NCI-H2029 (cell line): ENCODE measurements around the gene CCDC78.
"Not testable (repeated sequence)": the region's sequence is repeated elsewhere in the genome, so short reads cannot be mapped to it uniquely, and the experiment has no call there.

Source experiments
- DNase-seq: peaks from one replicate; lab custom pipeline; 2025; lab: John Stamatoyannopoulos, UW

Gene CCDC78

DNA sequence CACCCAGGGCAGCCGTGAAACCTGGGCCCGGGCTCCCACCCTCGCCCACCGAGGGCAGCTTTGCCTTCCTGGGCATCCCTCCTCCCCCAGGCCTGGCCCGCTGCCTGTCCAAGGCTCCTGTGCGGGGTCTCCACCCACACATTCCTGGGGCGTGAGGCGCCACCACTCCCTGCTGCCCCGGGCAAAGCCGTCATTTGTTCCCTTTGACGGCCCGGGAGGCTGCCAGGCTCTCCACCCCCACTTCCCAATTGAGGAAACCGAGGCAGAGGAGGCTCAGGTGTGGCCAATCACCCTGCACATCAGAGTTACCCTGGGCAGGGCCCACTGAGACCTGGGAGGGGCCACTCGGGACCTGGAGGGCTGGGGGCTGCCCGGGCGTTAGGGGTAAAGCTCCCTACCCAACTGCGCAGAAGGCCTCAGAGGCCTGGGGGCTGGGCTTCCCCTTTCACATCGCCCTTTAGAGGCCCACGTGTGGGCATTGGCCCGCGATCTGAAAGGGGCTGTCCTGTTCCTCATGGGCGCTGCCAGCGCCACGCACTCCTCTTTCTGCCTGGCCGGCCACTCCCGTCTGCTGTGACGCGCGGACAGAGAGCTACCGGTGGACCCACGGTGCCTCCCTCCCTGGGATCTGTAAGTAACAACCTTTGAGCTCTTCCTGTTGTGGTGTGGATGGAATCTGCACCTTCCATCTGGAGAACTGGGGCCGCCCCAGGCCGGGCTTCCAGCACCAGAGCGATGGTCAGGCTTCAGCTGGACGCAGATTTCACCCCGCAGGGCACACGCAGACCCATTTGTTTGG is 34.5 kb upstream of the CCDC78 start, which contains the start of gene MSLN:
MSLN (plus strand) TSS at position 190 of the 799 bp plus-strand sequence. CDS start 1,947 bp downstream, outside the sequence.
- no peak for DNase-seq

DNA sequence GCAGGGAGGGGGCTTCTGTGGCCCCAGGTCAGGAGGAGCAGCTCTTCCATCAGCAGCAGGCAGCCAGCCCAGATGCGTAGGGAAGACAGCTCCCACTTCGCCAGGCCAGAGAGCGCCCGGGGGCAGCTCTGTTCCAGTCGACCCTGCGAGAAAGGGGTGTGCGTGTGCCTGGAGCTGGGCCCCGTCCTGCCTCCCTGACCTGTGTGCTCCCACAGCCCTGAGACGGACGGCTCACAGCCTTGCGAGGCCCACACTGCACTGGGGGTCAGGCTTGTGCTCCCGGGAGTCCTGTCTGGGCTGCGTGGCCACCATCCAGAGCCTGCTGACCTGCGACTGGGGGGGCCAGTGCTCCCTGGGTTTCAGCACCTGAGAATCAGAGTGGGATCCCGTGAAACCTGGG is 33.8 kb upstream of the CCDC78 start:
- no peak for DNase-seq

DNA sequence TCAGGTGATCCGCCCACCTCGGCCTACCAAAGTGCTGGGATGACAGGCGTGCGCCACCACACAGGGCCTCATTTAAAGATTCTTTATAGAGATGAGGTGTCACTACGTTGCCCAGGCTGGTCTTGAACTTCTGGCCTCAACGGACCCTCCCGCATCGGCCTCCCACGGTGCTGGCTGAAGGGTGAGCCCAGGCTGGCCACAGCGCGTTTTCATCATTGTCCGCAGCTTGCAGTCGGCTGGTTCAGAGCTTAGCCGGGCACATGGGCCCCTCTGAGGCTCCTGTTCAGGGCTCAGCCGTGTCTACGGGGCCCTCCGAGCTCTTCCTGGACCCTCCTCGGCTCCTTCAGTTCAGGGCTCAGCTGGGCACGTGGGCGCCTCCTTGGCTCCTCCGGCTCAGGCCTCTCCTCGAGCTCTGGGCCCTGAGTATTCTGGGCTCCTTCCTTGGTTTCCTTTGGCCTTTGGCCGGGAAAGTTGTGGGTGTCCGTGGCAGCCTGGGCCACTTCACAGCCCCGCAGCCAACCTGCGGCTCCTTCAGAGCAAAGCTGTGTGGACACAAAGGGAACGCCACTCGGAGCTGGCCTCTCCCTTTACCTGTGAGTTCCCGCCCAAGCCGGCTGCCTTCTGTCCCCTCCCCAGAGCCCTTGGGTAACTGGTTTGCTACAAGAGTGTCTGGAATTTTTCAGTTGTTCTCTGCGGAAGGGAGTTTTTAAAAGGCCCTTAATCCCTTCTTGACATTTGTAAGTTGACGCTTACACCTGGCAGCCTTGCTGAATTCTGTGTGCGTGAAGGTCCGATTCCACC is 33.1 kb upstream of the CCDC78 start:
- no peak for DNase-seq

DNA sequence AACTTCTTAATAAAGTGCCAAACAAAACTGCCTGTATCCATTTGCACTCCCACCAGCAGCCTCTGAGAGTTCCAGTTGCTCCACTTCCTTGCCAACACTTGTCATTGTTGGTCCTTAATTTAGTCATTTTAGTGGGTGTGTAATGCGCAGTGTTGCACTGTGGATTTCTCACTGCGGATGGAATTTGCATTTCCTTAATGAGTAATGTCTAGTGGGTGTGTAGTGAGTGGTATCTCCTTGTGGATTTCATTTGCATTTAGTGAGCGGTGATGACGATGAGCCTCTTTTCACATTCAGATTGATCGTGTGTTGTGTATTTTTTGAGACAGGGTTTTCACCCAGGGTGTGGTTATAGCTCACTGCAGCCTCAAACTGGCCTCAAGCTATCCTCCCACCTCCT is 30.2 kb upstream of the CCDC78 start:
- DNase-seq = no peak

DNA sequence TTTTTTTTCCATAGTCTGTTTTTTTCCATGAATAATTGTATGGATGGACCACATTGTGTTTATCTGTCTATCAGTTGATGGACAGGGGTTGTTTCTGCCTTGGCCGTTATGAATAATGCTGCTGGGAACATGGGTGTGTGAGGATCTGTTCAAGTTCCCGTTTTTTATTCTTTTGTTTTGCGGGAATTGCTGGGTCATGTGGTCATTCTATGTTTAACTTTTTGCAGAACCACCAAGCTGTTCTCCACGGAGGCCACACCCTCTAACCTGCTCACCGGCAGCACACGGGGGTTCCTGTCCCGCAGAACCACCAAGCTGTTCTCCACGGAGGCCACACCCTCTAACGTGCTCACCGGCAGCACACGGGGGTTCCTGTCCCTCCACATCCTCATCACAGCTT is 28.4 kb upstream of the CCDC78 start:
- DNase-seq = no peak

DNA sequence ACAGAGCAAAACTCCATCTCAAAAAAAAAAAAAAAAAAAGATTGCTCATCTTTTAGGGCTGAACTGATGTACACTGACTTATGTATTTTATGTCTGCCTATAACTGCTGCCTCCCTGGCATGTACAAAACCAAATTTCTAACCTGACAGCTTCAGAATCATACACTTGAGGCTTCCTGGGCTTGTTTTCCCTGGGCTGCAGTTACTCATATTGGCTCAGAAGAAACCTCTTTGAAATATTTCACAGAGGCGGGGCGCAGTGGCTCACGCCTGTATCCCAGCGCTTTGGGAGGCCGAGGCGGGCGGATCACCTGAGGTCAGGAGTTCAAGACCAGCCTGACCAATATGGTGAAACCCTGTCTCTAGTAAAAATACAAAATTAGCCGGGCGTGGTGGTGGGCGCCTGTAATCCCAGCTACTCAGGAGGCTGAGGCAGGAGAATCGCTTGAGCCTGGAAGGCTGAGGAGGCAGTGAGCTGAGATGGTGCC is 27.9 kb upstream of the CCDC78 start:
- not testable (repeated sequence) for DNase-seq

DNA sequence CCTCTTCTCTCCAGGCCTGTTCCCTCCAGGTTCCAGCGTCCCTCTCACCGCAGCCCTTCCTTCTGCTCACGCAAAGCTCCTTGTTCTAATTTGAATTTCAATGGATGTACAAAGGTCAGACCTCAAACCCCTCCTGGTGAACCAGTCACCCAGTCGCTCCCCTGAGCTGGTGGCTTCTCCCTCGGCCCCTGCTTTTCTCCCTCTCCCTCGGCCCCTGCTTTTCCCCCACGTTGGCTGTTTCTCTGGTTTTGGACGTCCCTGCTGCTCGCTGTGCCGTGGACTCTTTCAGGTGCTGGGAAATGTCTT is 25.7 kb upstream of the CCDC78 start:
- DNase-seq = no peak

DNA sequence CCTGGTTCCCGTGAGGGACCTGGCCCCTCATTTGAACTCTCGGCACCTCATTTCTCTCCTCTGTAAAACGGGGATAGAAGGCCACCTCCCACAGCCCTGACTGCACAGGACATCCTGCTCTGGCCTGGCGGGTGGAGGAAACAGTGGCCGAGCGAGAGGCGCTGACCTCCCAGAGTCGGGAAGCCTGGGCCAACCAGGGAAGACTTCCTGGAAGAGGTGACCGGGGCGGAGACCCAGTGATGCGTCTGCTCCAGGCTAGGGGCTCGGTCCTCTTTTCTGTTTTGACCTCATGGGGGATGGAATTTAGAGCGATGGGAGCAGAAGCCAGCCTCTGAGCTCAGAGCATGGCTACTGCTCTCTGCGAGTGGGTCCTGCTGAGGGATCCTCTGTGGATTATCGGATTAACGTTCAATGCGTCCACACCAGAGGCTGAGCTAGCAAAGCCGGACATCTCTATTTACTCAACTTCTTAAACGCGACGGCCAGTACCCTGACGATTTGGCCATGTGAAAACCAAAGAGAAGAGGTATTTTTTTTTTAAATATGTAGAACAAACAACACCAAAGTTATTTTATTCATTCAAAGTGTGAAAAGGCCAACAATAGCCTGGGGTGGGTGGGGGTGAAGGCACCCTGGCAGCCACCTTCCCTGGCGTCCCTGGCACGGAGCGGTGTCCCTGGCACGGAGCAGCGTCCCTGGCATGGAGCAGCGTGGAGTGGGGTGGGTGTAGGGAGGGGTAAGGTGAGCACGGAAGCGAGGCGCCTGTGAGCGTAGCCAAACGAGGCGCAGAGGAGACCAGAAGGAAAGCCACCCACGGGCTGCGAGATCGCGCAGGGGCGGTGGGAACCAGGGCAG is 25.1 kb upstream of the CCDC78 start:
- DNase-seq = no peak

DNA sequence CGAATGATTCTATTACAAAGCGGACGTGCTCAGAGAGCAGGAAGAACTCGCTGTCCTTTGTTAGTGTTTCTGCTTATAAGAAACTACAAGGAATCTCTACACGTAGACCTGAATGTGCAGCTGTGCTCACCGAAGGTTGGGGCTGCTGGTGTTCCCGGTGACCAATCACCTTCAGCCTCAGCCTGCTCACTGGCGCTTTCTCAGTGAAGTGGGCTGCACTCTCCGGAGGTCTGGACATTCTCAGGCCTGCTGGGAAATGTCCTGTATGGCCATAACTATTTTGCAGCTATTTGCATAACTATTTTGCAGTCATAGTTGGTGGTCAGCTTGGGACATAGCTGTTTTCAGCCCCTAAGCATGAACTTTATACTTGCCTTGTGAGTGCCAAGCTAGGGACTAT is 24.2 kb upstream of the CCDC78 start:
- no peak for DNase-seq

DNA sequence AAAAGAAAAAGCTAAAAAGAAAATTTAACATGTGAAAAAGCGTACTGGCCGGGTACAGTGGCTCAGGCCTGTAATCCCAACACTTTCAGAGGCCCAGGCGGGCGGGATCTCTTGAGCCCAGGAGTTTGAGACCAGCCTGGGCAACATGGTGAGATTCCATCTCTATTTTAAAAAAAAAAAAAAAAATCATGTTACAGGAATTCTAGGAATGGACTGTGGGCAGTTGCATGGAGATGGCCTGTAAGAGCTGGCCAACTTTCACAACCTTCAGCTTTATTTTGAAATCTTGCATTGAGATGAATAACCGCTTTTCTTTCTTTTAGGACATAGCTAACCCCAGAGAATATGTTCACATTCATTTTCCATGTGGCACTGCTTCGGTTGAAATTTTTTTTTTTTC is 22.8 kb upstream of the CCDC78 start:
- no peak for DNase-seq

DNA sequence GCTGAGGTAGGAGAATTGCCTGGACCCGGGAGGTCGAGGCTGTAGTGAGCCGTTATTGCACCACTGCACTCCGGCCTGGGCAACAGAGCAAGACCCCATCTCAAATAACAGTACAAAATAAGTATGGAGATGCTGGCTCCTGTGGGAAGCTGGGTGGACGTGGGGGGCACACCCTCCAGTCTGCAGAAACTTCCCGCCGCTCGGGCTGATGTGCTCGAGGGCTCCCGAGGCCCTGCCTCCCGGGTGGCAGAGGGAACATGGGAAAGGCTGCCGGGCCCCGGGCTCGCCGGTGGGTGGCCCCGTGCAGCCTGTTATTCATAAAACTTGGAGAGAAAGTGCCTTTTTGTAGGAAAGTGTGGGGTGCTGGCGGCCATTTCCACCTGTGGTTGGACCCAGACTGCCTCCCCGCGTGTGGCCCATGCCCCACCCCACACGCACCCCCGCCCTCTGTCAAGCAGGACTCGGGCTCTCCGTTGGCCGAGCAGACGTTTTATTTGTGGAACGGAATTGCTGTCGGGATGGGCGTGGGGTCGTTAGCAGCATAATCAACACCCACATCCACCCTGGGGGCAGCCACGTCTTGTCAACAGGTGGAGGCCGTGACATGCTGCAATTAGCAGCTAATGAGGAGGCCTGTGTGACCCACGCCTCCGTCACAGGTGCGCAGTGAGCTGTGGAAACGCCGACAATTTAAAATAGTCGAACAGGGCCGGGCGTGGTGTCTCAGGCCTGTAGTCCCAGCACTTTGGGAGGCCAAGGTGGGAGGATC is 21.9 kb upstream of the CCDC78 start:
- no peak for DNase-seq

DNA sequence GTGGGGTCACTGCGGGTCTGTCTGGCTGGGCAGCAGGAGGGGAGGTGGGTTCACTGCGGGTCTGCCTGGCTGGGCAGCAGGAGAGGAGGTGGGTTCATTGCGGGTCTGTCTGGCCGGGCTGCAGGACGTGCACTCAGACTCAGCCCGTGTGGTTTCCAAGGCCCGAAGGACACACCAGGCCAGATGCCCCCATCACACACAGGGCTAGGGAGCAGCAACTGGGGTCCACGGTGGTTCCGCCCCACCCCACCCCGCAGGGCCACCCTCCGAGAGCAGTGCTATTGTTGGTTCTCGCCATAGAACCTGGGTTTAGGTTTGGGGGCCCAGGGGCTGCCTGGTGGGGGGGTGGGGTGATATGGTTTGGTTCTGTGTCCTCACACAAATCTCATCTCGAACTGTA is 20.4 kb upstream of the CCDC78 start:
- no peak for DNase-seq

DNA sequence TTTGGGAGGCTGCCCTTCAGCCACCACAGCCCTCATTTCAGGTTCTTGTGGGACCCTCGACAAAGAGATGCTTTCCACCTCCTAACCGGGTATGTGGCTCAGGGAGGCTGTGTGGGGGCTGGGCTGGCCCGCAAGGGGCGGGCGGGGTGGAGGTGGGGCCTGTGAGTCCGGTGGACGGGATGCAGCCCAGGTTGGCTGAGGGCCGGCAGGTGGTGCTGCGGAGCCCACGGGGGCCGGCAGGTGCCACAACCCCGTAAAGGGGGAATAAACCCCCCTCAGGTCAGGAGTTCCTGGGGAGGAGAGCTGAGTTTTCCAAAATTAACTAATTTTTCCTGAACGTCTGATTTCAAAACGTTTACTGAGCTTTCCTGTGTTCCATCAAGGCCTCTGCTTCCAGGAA is 19.5 kb upstream of the CCDC78 start:
- DNase-seq = no peak

DNA sequence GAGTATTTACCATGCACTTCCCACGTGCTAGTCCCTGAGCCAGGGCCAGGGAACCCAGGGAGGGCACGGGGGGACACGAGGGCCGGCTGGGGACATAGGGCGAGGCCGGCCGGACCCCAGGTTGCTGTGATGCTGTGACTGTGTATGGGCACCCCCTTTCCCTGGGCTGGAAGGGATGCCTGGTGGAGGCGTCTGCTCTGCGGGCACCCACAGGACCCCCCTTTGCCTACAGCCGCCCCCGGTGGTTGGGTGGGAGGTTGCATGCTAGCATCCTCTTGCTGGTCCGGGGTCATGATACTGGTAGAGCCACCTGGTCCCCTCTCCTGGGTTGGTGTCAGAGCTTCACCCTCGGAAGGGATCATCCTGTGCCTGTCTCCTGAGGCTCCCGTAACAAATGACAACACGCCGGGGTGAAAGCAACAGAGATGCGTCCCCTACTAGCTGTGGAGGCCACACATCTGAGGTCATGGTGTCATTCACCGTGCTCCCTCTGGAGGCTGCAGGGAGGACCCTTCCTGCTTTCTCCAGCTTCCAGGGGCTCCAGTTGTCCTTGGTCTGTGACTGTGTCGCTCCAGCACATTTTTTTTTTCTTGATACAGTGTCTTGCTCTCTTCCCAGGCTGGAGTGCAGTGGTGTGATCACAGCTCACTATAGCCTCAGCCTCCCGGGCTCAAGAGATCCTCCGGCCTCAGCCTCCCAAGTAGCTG is 17.7 kb upstream of the CCDC78 start:
- no peak for DNase-seq

DNA sequence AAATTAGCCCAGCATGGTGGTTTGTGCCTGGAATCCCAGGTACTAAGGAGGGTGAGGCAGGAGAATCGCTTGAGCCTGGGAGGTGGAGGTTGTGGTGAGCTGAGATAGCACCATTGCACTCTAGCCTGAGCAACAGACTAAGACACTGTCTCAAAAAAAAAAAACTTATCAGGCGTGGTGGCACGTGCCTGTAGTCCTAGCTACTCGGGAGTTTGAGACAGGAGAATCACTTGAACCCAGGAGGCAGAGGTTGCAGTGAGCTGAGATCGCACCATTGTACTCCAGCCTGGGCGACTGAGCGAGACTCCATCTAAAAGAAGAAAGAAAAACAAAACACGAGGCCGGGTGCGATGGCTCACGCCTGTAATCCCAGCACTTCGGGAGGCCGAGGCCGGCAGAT is 16.7 kb upstream of the CCDC78 start:
- DNase-seq = not testable (repeated sequence)

DNA sequence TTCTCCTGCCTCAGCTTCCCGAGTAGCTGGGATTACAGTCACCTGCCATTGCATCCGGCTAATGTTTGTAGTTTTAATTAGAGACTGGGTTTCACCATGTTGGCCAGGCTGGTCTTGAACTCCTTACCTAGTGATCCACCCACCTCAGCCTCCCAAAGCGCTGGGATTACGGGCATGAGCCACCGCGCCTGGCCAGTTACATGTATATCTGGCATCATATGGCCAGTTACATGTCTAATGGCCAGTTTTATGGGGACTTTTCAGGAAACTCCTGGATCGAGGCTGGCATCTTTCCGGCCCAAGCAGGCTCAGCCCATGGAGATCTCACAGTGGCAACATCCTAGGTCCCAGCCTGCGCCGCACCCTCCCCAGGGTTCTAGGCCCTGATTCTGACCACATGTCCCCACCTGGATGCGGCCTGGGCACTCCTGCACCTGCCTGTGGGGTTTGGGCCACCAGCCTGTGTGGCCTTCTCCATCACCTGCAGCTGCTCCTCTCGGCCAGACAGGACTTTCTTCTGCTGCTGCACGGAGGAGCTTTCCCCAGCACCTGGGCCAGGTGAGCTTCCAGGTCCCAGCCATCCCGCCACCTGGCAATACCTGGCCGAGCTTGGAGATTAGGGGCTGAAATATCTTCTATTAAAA is 15.9 kb upstream of the CCDC78 start:
- no peak for DNase-seq

DNA sequence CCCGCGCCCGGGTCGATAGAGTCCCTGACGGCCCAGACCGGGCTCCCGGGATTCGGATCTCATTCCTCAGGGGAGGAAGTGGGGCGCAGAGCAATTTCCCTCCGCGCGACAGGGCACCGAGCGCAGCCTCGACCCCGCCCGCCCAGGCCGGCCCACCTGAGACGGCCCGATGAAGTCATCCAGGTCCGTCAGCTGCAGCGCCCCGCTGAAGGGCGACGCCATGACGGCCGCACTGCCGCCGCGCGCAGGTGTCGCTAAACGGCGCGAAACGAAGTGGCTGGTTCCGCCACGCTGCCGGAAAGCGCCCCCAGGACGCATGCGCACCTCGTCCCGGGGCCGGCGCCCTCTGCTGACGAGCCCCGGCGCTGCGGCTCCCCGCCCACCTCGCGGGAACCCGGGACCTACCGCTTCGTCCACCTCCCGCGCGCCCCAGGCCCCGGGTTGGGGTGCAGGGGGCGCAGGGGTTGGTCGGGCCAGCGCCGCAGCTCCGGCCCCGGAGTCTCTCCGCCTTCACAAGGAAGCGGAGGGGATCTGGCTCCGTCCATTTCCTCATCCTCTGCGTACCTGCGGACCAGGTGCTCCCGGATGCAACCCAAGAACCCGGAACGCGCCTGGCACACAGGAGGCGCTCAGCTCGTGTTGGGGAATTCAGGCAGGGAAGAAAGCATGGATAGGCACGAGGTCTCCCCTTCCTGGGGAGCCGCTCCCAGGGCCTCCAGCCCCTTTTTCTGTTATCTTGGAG is 14.7 kb upstream of the CCDC78 start, which contains the start of gene CIAO3:
CIAO3 (minus strand) TSS at position 234 of the 742 bp plus-strand sequence; CDS start at position 222, 12 bp downstream.
- DNase-seq = peak; percentile 79

DNA sequence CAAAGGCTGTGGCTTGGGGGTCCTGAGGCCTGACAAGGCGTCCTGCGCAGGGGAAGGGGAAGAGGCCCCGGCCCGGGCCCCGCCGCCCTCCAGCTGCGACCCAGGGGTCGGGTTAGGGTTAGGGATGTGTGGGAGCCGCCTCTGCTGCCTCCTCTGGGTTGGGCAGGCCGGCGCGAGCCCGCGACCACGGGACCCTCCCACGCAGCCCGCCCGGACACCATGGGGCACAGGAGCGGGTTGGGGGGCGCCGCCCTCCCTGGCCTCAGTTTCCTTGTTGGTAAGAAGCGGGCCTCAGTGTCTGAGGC is 14.2 kb upstream of the CCDC78 start:
- DNase-seq = no peak

DNA sequence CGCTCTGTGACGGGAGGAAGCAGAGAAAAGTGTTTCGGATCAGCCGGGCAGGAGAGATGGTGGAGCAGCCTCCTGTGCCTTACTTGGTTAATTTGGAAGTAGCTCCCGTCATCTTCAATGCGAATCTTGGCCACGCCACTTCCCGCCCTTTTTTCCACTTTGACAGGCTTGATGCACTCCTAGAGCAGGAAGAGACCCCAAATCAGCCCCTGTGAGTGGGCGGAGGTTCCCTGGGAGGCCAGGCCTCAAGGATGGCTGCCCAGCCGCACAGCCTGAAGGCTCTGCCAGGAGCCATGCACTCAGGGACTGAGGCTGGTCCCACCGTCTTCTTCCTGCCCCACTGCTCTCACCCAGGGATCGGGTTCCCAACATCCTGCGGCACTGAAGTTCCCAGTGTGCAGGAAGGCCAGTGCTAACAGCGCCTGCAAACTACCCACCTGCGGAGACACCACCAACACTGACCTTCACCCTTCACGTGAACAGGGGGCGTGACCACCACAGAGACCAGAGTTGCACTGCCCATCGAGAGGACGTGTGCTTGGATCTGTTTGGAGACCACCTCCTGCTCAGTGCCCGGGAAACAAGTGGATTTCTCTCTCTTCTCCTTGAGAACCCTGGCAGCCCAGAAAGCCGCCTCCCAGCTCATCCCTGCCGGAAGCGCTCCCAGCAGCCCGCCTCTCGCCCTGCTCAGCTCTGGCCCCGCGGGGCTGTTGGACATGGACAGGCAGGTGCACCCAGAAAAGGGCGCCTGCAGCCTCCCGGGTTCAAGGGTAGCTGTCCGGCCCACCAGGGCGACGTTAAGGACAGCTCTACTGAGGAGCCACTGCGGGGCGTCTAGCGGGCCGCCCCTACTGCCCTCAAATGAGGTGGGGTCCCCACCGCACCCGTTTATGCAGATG is 13.6 kb upstream of the CCDC78 start:
- no peak for DNase-seq
